TTC549 (cell line): ENCODE results near the gene TRDMT1.
"Not testable (repeated sequence)": the region's sequence is repeated elsewhere in the genome, so short reads cannot be mapped to it uniquely, and the experiment has no call there.

Source experiments
- FAIRE-seq: peaks from 2 replicates; lab custom pipeline; 2012; peaks lifted over from hg19 to GRCh38; lab: Jason Lieb, UNC

TRDMT1 gene

GRCh38 chr10:17126327-17126726, 75.1 kb downstream of the TRDMT1 start:
- no peak for FAIRE-seq

- no peak for FAIRE-seq
These were observed 76.1 kb downstream of the TRDMT1 start for GRCh38 chr10:17125206-17125893.

DNA sequence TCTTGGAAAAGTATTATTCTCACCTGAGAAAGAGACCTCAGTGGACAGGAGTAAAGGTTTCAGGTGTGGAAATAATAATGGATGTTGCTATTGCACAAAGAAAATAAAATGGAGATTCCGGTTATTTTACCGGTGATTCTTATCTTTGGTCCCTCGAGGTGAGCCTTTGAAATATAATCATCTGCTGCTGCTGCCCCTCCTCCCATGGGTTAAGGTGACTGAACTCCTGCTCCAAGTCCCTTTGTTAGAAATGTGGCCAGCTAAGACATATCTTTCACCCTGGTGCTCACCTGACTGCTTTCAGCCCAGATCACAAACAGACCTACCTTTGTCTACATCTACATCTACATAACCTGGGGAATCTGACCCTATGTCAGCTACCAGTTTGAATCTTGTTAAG, 77.5 kb downstream of the TRDMT1 start:
- FAIRE-seq = no peak

GRCh38 chr10:17122726-17123661, 78.5 kb downstream of the TRDMT1 start:
- no peak for FAIRE-seq

- FAIRE-seq = no peak
These were observed 79.4 kb downstream of the TRDMT1 start for GRCh38 chr10:17122052-17122451.

DNA sequence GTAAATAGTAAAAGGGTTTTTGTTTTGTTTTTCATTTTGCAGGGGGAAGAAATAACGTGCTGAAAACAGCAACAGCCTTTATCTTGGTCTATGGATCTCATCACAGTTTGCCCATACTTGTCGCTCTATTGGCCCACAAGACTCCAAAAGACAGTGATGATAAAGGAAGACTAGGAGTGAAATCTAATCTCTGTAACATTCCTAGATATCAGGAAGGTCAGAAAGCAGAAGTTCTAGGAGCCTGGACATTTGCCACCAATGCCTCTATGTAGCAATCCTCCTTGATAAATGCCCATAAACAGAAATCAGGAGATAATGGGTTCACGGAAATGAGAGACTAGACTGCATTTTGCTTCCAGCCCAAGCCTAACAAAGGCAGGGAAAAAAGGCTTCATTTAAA, 80.8 kb downstream of the TRDMT1 start:
- FAIRE-seq = no peak

DNA sequence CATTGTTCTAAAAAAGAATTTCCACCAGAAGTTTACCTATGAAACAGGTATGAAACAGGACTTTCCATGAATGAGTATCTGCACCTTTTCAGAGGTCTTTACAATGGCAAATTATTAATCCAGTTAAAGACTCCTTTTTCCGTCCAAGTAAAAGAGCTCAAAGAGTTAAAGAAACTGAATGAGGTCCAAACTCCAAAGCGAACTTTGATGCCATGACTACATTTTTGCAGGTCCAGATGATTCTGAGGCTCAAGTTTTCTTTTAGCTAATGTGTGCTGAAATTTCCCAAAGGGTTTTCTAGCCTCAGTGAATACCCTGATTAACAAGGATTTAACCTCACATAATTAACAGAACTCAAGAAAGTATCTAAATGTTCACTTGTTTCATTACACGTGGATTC, 81.6 kb downstream of the TRDMT1 start:
- FAIRE-seq = no peak

DNA sequence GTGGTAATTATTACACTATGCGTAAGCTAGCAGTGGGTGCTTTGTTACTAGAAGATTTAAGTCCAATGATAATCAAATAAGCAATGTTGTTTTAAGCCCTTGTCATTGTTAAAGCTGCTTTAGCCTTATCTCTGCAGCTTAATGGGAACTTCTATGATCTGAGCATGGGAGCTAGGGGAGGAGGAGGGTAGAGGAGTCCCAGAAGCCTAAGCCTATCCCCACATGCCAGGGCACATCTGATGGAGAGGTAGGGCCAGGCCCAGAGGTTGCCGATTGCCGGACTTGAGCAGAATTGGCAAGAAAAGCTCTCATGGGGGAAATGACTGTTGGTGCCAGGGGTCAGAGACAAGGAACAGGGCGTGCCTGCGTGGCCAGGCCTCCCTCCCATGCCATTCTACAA, 85.3 kb downstream of the TRDMT1 start:
- no peak for FAIRE-seq

- FAIRE-seq = no peak
These were observed 85.8 kb downstream of the TRDMT1 start for GRCh38 chr10:17115683-17116082.

DNA sequence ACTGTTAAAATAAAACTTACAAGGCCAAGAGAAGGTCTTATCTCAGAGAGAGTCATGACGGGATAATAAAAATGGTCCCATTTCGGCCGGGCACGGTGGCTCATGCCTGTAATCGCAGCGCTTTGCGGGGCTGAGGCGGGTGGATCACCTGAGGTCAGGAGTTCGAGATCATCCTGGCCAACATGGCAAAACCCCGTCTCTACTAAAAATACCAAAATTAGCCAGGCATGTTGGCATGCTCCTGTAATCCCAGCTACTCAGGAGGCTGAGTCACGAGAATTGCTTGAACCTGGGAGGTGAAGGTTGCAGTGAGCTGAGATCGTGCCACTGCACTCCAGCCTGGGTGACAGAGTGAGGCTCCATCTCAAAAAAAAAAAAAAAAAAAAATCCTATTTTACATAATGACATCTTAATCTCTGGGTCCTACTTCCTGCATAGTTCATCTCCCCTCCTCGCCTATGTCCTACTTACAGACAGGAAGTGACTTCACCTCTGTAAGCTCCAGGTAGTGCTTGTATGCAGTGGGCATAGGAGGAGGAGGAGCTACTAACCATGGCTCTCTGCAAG, 86.5 kb downstream of the TRDMT1 start:
- FAIRE-seq = not testable (repeated sequence)

DNA sequence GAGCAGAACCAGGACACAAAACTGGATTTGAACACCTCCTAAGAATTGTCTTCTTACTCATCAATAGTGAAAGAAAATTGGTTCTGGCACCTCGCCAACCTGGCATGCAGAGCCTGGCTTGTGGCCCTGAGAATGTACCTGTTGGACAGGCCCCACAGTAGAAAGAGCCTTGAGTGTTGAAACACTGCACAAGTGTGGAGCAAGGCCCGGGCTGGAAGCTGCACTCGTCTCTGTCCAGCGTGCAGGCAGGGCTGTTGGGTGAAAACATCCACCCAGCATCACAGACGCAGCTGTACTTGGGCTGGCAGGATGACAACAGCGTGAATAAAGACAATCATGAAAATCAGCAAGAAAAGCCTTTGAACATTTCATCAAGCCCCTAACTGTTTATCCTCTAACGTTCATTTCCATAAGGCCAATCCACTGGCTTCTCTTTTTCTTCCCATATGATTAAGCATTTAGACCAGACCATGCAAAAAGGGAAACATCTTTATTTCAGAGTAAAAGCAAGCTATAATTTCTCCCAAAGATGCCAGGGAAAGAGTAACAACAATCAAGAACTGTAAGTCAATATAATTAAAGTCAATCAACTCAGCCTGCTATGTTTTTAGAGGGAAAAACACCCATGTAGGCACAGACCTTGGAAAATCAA, 87.5 kb downstream of the TRDMT1 start:
- FAIRE-seq = no peak

DNA sequence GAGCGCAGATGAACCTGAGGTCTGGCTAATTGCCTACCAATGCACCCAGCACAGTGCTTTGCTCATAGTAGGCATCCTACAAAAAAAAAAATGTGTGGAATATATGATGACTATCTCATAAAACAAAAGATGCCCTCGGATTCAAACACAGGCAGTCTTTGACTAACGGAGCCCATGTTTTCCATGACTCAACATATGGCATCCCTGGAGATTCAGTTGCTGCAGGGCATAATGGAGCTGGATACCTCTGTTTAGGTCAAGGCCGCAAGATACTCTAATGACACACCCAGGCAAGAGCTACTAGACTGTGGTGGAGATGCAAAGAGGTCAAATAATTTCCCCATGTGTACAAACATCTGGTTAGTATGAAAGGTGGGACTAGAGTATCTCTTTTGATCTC, 88.1 kb downstream of the TRDMT1 start:
- FAIRE-seq = no peak

DNA sequence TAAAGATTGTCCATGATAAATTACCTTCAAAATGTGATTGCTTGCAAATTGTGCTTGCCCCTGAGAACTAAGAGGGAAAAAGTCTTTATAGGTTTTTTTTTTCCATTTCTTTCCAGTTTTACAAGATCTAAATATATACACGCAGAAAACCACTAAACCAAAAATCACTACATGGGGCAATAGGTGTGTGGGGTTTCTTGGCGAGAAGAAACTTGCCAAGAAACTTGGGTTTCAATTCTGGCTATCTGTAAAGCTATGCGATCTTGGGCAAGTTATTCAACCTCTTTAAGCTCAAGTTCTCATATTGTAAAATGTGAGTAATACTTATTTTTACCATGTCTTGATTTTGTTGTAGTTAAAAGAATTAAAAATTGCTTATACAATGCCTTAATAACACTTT, 88.9 kb downstream of the TRDMT1 start:
- no peak for FAIRE-seq

- no peak for FAIRE-seq
These were observed 91.8 kb downstream of the TRDMT1 start for GRCh38 chr10:17109475-17110207.

DNA sequence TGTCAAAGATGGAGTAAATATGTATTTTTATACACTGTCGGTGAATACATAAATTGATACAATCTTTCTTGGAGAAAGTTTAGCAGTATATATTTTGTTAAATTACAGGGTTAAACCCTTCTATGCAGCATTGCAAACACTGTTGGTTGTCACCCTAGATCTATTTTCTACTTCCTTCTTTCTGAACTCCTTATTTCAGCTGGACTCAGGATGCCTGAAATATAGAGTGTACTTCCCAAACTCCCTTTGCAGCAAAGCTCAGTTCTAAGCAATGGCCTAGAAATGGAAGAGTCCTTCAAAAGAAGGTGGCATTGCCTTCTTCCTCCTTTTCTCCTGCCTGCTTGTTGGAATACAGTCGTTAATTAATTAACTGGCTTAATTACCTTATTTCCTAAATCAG, 92.4 kb downstream of the TRDMT1 start:
- no peak for FAIRE-seq

DNA sequence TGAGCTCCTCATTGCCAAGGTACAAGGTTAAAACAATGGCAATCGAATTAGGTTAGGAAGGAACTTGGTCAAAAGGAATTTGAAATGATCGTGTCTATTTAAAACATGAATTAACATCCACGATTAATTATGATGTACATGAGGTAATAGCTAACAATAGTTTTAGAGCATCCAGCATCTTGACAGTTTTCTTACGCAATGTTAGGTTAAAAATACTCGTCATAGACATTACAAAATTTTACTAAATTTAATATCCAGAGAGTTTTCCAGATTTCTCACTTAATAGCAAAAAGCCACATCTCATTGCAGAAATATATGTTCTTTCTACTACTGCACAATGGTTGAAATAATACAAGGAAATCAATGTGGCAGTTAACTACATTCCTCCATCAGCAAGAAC, 94.5 kb downstream of the TRDMT1 start:
- no peak for FAIRE-seq

DNA sequence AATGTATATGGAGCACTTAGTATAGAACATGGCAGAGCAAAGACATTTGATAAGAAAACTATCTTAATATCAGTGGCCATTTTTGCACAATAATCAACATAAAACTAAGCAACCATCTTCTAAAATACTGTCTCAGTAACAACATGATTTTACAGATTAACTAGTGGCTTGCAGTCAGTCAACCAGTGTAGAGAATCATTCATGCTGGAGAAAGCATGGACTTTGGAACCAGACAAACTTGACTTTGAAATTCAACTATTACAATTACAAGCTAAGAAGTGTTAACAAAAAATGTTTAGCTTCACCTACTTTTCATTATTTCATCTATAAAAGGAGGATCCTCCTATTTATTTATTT, 99.6 kb downstream of the TRDMT1 start:
- FAIRE-seq = no peak

- no peak for FAIRE-seq
These were observed 100.1 kb downstream of the TRDMT1 start for GRCh38 chr10:17101257-17101909.

DNA sequence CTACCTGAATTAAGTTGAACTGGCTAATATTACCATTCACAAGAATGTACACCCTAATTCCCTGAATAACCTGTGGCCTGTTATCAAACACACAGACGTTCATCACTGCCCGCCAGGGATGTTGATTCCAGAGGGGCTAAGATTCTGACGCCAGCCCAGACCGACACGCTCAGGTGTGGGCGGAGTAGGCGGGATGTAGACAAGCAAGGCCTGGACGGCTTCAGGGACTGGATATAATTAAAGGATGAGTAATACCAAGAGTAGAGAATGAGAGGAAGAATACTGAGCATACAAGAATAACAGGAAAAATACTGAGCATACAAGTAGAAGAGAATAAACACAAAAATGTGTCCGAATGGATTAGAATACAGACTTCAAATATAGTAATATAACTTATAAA, 100.9 kb downstream of the TRDMT1 start:
- FAIRE-seq = no peak

GRCh38 chr10:17098012-17098411, 103.5 kb downstream of the TRDMT1 start:
- FAIRE-seq = no peak
